ENCODE results near the gene NLRP10.
A peak's percentile ranks its signal among the peaks of the same experiment; 100 is the strongest.

Gene NLRP10

DNA sequence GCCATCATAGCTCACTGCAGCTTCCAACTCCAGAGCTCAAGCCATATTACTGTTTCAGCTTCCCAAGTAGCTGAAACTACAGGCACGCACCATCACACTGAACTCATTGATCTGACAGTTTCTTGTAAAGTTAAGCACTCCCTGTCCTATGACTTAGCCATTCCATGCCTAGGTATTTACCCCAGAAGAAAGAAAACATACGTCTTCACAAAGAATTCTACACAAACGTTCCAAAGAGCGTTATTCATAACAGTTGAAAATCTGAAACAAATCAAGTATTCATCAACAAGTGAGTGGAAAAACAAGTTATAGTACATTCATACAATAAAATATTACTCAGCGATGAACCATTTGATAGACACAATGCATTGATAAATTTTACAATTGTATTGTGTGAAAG is 7.8 kb upstream of the NLRP10 start:
- TF ChIP-seq, protein P1, sequence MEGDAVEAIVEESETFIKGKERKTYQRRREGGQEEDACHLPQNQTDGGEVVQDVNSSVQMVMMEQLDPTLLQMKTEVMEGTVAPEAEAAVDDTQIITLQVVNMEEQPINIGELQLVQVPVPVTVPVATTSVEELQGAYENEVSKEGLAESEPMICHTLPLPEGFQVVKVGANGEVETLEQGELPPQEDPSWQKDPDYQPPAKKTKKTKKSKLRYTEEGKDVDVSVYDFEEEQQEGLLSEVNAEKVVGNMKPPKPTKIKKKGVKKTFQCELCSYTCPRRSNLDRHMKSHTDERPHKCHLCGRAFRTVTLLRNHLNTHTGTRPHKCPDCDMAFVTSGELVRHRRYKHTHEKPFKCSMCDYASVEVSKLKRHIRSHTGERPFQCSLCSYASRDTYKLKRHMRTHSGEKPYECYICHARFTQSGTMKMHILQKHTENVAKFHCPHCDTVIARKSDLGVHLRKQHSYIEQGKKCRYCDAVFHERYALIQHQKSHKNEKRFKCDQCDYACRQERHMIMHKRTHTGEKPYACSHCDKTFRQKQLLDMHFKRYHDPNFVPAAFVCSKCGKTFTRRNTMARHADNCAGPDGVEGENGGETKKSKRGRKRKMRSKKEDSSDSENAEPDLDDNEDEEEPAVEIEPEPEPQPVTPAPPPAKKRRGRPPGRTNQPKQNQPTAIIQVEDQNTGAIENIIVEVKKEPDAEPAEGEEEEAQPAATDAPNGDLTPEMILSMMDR (IDR thresholded peaks at IDR 0.05; ENCODE audit: insufficient read depth, low read depth, low read length, missing control alignments), result no peak
- peak; percentile 59 for DNase-seq (ENCODE audit: low read depth)
- H3K4me3 ChIP-seq (ENCODE audit: low read length), result no peak overlapping the region

DNA sequence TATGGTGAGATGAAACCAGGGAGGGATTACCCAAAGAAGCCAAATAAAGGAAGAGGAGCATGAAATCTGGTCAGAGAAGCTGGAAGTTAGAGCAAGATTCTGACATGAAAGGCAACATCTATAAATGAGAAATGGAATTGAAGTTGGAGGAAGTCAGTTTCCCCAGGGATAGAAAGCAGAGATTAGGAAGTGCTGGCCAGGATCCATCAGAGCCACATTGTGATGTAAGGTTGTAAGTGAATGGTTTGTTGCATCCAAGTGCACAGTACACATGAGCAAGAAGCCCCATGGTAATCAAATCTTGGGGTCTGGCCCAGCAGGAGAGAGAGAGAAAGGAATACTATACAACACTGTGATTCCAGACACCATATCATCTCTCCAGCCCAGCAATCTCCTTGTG is 6.6 kb upstream of the NLRP10 start:
- DNase-seq (ENCODE audit: low read depth), result no peak
- no peak overlapping the region for H3K4me3 ChIP-seq (ENCODE audit: low read length)
- TF ChIP-seq, protein P1 (IDR thresholded peaks at IDR 0.05; ENCODE audit: insufficient read depth, low read depth, low read length, missing control alignments), result no peak

DNA sequence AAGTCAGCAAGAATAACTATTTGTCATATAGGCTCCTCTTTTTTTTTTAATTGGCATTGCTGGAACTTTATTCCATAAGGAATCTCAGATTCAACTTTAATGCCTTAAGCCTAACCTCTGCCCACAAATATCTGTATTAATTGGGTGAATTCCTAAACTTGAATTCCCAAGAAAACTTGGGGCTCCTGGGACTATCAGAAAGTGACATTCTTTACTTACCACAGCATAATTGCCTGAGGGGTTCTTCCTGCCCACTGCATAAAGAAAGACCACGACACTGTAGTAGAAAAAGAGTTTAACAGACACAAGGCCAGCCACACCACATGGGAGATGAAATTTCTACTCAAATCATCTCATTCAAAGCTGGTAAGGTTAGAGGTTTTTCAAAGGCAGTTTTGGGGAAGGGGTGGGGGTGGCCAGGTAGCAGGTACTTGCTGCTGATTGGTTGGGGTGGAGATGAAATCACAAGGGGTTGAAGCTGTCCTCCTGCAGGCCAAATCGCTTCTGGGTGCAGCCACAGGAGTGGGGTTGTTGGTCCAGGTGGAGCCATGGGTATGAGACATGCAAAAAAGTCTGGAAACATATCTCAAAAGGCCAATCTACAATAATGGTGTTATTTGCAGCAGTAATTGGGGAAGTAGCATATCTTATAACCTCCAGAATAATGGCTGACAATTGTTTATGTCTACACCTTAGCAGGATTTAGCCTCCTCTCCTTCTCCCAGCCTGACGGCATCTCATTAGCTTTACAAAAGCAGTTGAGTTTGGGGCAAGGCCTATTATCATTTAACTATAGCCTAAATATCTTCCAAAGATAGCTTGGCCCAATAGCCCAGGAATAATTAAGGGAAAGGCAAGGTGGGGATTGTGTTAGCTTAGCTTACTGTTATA is 4.8 kb upstream of the NLRP10 start:
- no peak overlapping the region for H3K4me3 ChIP-seq (ENCODE audit: low read length)
- DNase-seq (ENCODE audit: low read depth), result no peak
- TF ChIP-seq, protein P1 (IDR thresholded peaks at IDR 0.05; ENCODE audit: insufficient read depth, low read depth, low read length, missing control alignments), result no peak

DNA sequence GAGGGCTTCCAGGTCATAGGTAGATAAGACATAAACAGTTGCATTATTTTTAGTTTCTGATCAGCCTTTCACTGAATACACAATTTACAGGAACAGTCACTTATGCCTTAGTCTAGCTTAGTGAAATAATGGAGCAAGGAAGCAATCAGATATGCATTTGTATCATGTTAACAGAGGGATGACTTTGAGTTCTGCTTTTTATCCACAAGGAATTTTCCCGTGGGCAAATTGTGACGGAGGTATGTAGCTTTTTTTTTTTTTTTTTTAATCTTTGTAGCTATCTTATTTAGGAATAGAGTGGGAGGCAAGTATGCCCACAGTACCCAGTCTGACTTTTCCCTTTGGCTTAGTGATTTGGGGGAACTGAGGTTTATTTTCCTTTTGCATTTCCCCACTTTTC is 3.4 kb upstream of the NLRP10 start:
- TF ChIP-seq, protein P1 (IDR thresholded peaks at IDR 0.05; ENCODE audit: insufficient read depth, low read depth, low read length, missing control alignments), result no peak
- no peak for DNase-seq (ENCODE audit: low read depth)
- no peak overlapping the region for H3K4me3 ChIP-seq (ENCODE audit: low read length)

DNA sequence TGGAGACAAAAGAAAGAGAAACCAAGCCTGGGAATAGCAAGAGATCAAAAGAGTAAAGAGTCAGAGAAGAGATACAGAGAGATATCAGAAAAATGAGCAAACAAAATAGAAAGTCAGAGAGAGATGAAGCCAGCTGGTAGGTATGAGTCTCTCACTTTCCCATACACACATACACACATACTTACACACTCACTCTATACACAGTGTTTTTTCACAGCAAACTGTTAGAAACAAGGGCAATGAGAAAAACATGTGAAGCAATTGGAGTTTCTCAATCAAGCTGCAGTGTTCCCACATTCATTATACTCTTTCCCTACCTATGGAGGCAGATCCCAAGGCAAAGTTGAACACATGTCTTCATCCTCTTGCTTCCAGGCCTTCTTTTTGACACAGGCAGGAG is 2.6 kb upstream of the NLRP10 start:
- no peak overlapping the region for H3K4me3 ChIP-seq (ENCODE audit: low read length)
- peak; percentile 41 for DNase-seq (ENCODE audit: low read depth)
- TF ChIP-seq, protein P1 (IDR thresholded peaks at IDR 0.05; ENCODE audit: insufficient read depth, low read depth, low read length, missing control alignments), result no peak

DNA sequence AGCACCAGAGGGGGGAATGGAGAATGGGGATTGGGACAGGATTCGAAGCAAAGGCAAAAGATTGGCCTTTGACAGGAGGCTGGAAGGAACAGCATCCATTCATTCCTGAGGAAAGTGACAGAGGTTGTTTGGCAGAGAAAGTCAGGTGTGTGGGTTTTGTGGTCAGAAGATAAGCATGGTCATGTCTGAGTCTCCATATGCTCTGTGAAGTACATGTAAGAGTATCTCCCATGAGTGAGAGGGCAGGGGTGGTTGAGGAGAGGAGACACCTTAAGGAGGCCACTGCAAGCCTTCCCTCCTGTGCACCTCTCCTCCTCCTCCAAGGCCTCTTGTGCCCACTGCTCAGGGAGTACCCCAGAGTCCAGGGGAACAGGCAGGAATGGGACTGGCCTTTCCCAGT is 1.9 kb upstream of the NLRP10 start:
- TF ChIP-seq, protein P1 (IDR thresholded peaks at IDR 0.05; ENCODE audit: insufficient read depth, low read depth, low read length, missing control alignments), result no peak
- H3K4me3 ChIP-seq (ENCODE audit: low read length), result no peak overlapping the region
- peak; percentile 70 for DNase-seq (ENCODE audit: low read depth)

DNA sequence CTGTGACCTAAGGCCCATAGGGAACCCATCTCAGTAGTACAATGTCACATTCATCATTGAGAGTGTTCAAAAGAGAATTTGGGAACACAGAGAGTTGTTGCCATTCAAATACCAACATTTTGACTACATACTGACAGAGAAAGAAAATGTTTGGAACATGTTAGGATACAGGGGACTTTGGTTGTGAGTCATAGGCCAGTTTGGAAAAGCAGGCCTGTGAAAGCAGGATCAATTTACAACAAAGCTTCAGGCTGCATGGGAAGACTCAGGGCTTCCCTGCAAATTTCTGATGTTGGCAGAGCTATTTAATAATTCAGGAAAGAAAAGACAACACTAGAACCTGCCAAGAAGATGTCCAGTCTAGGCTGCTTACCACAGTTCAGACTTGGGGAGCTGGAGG is 374 bp downstream of the NLRP10 start:
- DNase-seq (ENCODE audit: low read depth), result peak; percentile 77
- no peak overlapping the region for H3K4me3 ChIP-seq (ENCODE audit: low read length)
- TF ChIP-seq, protein P1 (IDR thresholded peaks at IDR 0.05; ENCODE audit: insufficient read depth, low read depth, low read length, missing control alignments), result no peak

Data from epithelial cell of esophagus (primary cell).